Keratinocyte (primary cell): ENCODE results near the gene INS. TPM values are rescaled to one million over a fixed set of nuclear protein-coding genes. Genes with fewer than 3 reads are reported as not detected.

Source experiments
- DNase-seq: peaks from one replicate; pipeline ENCODE4 v3.0.0-alpha.2; 2011; ENCODE audit warnings: low read depth, missing footprints, low spot score
- FAIRE-seq: peaks from 2 replicates; lab custom pipeline; 2011; peaks lifted over from hg19 to GRCh38; lab: Jason Lieb, UNC
- H2AFZ ChIP-seq: 2 replicates; pipeline ENCODE4 v1.6.0; 2012; ENCODE audit warnings: low read length, control low read depth, inconsistent platforms; ENCODE audit not compliant: control insufficient read depth
- H3K27ac ChIP-seq: 2 replicates; pipeline ENCODE4 v1.5.1; 2011; ENCODE audit warnings: low read length; ENCODE audit not compliant: control insufficient read depth, insufficient read depth
- H3K27me3 ChIP-seq: 3 replicates; pipeline ENCODE4 v1.6.0; 2011; ENCODE audit warnings: low read length; ENCODE audit not compliant: control insufficient read depth, insufficient read depth; ENCODE audit errors: extremely low read depth
- H3K36me3 ChIP-seq, 2 experiments: 2 replicates in 1 of 2; 3 replicates in 1 of 2; pipeline ENCODE4 v1.5.1; 2011; ENCODE audit warnings: low read length in 2 of 2, mild to moderate bottlenecking in 1 of 2; ENCODE audit not compliant: control insufficient read depth in 2 of 2, insufficient read depth in 2 of 2; ENCODE audit errors: extremely low read depth in 1 of 2
- H3K4me1 ChIP-seq: 3 replicates; pipeline ENCODE4 v1.5.1; 2011; ENCODE audit warnings: low read length; ENCODE audit not compliant: control insufficient read depth, insufficient read depth; ENCODE audit errors: extremely low read depth
- H3K4me2 ChIP-seq: 3 replicates; pipeline ENCODE4 v1.6.0; 2011; ENCODE audit warnings: low read depth, low read length; ENCODE audit not compliant: control insufficient read depth, insufficient read depth; ENCODE audit errors: extremely low read depth
- H3K4me3 ChIP-seq, 3 experiments: fragments of 200-600 bp in 1 of 3; sonication (generic) in 1 of 3; 2 replicates in 2 of 3; 3 replicates in 1 of 3; pipeline ENCODE4 v1.5.1; 2011 to 2016; ENCODE audit warnings: low read length in 3 of 3, mild to moderate bottlenecking in 3 of 3, control low read depth in 2 of 3, inconsistent platforms in 1 of 3, low read depth in 1 of 3, mixed read lengths in 1 of 3, mixed run types in 1 of 3, moderate library complexity in 1 of 3; ENCODE audit not compliant: control insufficient read depth in 2 of 3, insufficient read depth in 2 of 3; ENCODE audit errors: extremely low read depth in 1 of 3
- H3K79me2 ChIP-seq: 2 replicates; pipeline ENCODE4 v1.6.0; 2012; ENCODE audit warnings: low read length; ENCODE audit not compliant: control insufficient read depth, insufficient read depth
- H3K9ac ChIP-seq: 3 replicates; pipeline ENCODE4 v1.6.0; 2011; ENCODE audit warnings: low read length; ENCODE audit not compliant: control insufficient read depth, insufficient read depth; ENCODE audit errors: extremely low read depth
- H3K9me1 ChIP-seq: 3 replicates; pipeline ENCODE4 v1.6.0; 2011; ENCODE audit warnings: low read length; ENCODE audit not compliant: control insufficient read depth, insufficient read depth; ENCODE audit errors: extremely low read depth
- H3K9me3 ChIP-seq: 2 replicates; pipeline ENCODE4 v1.5.1; 2012; ENCODE audit warnings: low read depth, low read length; ENCODE audit not compliant: control insufficient read depth
- H4K20me1 ChIP-seq: 3 replicates; pipeline ENCODE4 v1.6.0; 2011; ENCODE audit warnings: low read length; ENCODE audit not compliant: control insufficient read depth, insufficient read depth; ENCODE audit errors: extremely low read depth
- CTCF ChIP-seq, 3 experiments: IDR thresholded peaks in 1 of 3; conservative IDR thresholded peaks in 1 of 3; optimal IDR thresholded peaks in 1 of 3; 2 replicates in 2 of 3; 3 replicates in 1 of 3; pipeline versions ENCODE3 to v1.5.1; 2011; ENCODE audit warnings: low read length in 3 of 3, mild to moderate bottlenecking in 3 of 3, moderate library complexity in 2 of 3, control low read depth in 1 of 3, inconsistent platforms in 1 of 3; ENCODE audit not compliant: insufficient read depth in 2 of 3; ENCODE audit errors: extremely low read depth in 1 of 3
- EZH2 ChIP-seq: IDR thresholded peaks from one replicate; pipeline ENCODE4 v1.6.1; 2012; ENCODE audit warnings: inconsistent platforms, mild to moderate bottlenecking, low read length, moderate library complexity
- dilution Hi-C: fragments of 300-500 bp; cut with MboI; formaldehyde crosslinking; loops from one replicate; pipeline ENCODE4 v1.7.0; 2020; ENCODE audit warnings: low sequenced_read_pairs; ENCODE audit not compliant: extremely low pct_ligation_motif_present
- polyA plus RNA-seq, 5 experiments: library from polyadenylated mRNA; depleted of rRNA in 3 of 5; stranded (reverse) in 3 of 5; stranded (forward) in 1 of 5; unstranded in 1 of 5; fragments of >200 nt; gene quantifications; 1 replicate in 1 of 5; 2 replicates in 3 of 5; 3 replicates in 1 of 5; pipeline versions ENCODE4 v1.2.1 to v1.2.3, GENCODE V29; 2011 to 2012; ENCODE audit warnings: missing spikeins in 2 of 5, low read depth in 1 of 5, low replicate concordance in 1 of 5

Gene INS
- polyA plus RNA-seq, 1 donor (not counting 4 experiments of a cell fraction or from before 2014, with no cell fraction given) = not detected

GRCh38 chr11:2134022-2135010 is 26.7 kb downstream of the INS start:
- dilution Hi-C loops = no loop called here
- Histone ChIP-seq H3K79me2 (no peaks in the 10 kb centered on the region), H3K27me3 (peaks cover 72% of the 10 kb centered on the region)

GRCh38 chr11:2133241-2134021 is 27.6 kb downstream of the INS start:
- H3K27me3 ChIP-seq = peaks cover 76% of the 10 kb centered on the region
- no peaks in the 10 kb centered on the region for H4K20me1 ChIP-seq
- peak; percentile 16 for TF ChIP-seq EZH2
- no peak for TF ChIP-seq CTCF (optimal IDR thresholded peaks at IDR 0.05 in 1 of 3, IDR thresholded peaks at IDR 0.05 in 1 of 3, conservative IDR thresholded peaks at IDR 0.05 in 1 of 3; ENCODE audit: extremely low read depth in 1 of 3, insufficient read depth in 2 of 3, low read length in 3 of 3)
- no peak overlapping the region for H3K4me3 ChIP-seq
- no peaks in the 10 kb centered on the region for H3K9me3 ChIP-seq
- no peak overlapping the region for H3K9ac ChIP-seq
- no peak overlapping the region for H3K4me2 ChIP-seq
- no peaks in the 10 kb centered on the region for H3K79me2 ChIP-seq
- no peak overlapping the region for H2AFZ ChIP-seq
- DNase-seq = no peak
- no peaks in the 10 kb centered on the region for H3K36me3 ChIP-seq
- H3K4me1 ChIP-seq = no peaks in the 10 kb centered on the region
- FAIRE-seq = no peak
- H3K9me1 ChIP-seq = no peaks in the 10 kb centered on the region
- dilution Hi-C loops = no loop called here
- H3K27ac ChIP-seq = no peak overlapping the region

More at GRCh38 chr11:2134022-2135010, 26.7 kb downstream of the INS start:
- H3K4me3 ChIP-seq = no peak overlapping the region
- no peaks in the 10 kb centered on the region for H4K20me1 ChIP-seq
- no peak overlapping the region for H3K4me2 ChIP-seq
- H3K9ac ChIP-seq = no peak overlapping the region
- no peaks in the 10 kb centered on the region for H3K4me1 ChIP-seq
- no peak overlapping the region for H3K27ac ChIP-seq
- H3K36me3 ChIP-seq = no peaks in the 10 kb centered on the region
- H3K9me1 ChIP-seq = no peaks in the 10 kb centered on the region
- no peak overlapping the region for H2AFZ ChIP-seq
- TF ChIP-seq CTCF (optimal IDR thresholded peaks at IDR 0.05 in 1 of 3, IDR thresholded peaks at IDR 0.05 in 1 of 3, conservative IDR thresholded peaks at IDR 0.05 in 1 of 3; ENCODE audit: extremely low read depth in 1 of 3, insufficient read depth in 2 of 3, low read length in 3 of 3) (no peak), EZH2 (peak; percentile 41)
- H3K9me3 ChIP-seq = no peaks in the 10 kb centered on the region
- no peak for FAIRE-seq
- DNase-seq = no peak
